ENCODE measurements around the gene CCDC61.

Gene CCDC61

DNA sequence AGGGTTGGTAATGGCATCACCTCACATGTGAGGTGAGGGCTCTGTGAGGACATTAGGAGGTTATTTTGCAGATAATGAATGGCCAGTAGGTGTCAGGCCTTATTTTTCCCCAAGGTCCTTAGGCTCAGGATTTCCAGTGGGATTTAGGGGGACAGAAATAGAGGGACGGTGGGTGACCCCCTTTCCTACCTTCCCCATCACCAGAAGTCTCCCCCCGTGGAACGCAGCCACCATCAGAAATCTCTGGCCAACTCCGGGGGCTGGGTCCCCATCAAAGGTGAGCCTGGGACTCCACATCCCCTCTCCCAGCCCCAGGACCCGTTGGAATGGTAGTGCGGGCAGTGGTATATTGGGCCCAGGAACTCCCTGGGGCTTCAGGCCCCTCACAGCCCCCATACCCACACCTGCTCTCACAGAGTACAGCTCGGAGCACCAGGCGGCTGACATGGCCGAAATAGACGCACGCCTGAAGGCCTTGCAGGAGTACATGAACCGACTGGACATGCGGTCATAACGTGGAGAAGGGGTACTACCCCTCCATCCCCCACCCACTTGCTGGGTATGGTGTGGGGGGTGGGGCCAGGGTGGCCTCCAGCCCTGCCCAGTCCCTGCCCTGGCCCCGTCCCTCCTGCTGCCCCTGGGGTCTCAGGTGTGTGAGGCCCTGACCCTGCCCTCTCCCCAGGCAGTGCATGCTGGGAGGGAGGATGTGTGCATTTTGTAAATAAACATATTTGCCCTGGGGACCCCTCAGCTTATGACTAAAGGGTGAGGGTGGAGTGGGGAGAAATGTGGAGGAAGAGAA is 22.8 kb downstream of the CCDC61 start:
- no peak for DNase-seq

DNA sequence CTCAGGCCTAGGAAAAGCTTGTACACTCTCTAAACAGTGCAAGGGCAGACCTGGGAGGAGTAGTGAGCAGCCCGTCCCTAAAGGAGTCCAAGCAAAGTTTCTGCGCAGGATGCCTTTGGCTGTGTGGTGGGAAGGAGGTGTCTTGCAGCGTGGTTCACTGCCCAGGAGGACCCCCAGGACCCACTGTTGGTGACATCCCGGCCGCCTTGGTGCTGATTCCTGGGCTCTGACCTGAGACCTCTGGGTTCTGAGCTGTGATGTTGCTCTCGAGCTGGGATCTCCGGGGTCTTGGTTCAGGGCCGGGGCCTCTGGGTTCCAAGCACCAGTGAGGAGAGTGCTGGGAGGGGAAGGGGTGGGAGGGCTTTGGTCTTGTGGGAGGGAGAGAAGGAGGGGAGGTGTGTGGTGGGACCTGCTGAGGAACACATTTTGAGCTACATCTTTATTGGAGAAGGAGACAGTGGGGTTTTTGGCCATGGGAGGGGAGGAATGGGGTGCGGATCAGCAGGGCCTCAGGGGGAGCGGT is 23.5 kb downstream of the CCDC61 start:
- DNase-seq = no peak

DNA sequence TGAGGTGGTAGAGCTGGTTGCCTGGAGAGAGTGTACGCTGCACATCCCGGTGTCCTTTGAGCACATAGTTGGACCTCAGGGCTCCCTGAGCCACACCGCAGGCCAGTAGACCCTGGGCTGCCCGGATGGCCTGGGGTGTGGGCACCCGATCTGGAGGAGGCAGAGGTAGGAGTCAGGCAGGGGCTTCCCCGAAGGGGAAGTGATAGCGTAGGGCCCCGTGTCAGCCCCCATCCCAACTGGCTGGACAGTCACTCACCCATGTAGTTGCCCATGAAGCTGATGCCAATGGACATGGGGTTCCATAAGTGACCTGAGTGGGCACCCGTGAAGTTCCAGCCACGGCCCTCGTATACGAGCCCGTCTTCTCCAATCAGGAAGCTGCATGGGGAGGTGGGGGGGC is 24.0 kb downstream of the CCDC61 start:
- DNase-seq = no peak

DNA sequence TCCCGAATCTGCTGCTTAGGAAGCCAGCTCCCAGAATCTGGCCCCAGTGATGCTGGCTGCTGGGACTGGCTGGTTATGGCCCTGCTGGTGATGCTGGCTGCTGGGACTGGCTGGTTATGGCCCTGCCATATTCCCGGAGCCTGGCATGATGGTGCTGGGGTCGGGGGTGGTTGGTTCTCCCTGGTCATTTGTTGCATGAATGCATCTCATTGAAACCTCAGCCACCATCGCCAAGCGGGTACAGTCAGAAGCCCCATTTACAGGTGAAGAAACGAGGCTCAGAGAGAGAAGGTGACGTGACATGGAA is 25.5 kb downstream of the CCDC61 start:
- DNase-seq = no peak

DNA sequence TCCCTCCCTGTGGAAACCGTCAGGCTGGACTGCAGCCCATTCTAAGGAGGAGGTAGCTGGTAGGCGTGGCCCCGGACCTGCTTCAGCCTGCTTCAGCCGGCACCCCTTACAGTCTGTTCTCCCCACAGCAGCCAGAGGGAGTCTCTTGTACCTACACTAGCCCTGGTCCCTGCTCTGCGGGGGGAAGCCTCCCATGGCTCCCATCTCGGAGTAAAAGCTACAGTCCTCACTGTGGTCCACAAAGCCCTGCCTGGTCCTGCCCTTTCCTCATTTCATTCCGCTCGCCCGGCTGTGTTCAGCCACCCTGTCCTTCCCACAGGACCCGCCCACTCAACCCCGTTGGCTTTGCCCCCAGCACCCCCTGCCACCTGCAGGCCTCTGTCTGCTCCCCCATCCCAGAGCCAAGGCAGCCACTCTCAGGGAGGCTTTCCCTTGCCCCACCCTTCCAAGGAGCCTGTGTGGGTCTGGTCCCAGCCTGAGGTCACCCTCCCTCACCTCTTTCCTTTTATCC is 26.3 kb downstream of the CCDC61 start:
- DNase-seq = no peak

DNA sequence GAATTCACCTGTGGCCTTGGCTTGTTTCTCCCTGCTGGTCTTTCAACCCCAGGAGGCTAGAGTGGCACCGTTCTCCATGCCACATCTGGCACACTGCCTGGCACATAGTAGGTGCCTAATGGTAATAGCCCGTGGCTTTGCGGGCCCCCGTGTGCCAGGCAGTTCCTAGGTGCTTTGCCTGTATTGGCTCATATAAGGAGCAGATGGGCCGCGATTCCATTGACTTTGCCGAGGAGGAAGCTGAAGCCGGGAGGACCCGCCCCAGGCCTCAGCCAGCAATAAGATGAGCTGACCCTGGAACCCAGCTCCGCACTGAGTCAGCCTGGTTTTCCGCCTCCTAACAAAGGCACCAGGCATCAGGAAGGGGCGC is 26.8 kb downstream of the CCDC61 start:
- DNase-seq = no peak

DNA sequence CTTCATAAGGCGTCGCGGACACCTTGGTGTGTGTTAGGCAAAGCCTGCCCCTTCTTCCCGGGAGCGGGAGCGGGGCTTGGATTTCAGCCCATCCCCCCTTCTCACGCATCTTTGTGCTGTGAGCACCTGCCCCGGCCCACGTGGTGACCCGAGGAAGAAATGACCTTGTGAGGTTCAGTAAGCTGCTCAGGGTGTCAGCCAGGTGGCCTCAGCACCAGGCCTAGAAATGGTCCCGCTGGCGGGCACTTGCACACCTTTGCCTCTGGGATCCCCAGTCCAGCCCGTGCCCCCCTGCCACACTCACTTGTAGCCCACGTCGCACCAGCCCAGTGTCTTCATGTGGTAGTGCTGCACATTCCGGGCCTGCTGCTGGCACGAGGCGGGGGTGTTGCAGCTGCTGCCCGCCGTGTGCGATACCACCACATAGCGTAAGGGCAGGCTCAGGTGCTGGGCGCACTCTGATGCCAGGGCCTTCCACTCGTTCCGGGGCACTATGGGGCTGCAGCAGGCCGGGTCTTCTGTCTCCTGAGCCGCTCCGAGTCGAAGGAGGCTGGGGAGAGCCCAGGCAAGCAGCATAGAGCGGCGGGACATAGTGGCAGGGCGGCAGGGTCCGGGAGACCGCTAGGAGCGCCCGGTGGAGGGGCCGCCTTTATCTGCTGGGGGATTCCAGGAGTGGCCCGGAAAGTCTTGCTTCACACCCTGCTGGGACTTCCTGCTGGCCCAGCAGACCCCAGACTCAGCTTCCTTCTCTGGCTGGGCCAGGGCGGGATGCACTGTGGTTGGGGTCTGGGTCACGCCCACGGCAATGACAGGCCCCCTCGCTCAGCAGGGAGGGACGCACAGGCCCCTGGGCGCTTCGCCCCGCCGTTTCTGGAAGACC is 27.4 kb downstream of the CCDC61 start, which contains the start of gene PGLYRP1:
PGLYRP1 (minus strand) TSS at position 623 of the 880 bp plus-strand sequence; CDS start at position 591, 32 bp downstream.
- no peak for DNase-seq

- no peak for DNase-seq
Observed at GRCh38 chr19:46023311-46023779, 28.1 kb downstream of the CCDC61 start.

DNA sequence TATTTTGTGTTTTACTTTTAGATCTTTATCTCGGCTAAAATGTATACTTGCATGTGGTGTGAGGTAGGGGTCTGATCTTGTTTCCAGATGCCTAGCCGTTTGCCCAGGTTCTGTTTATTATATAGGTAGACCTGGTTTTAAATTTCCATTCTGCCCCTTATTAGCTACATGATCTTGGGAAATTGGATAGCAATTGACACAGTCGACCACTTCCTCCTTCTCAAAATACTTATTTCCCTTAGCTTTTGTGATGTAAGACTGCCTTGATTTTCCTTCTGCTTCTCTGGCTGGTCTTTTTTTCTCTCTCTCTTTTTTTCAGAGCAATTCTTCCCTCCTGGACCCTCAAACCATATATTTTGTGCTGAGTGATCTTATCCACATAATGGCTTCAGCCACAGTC is 30.6 kb downstream of the CCDC61 start:
- no peak for DNase-seq

GRCh38 chr19:46030812-46031550 is 35.7 kb downstream of the CCDC61 start:
- DNase-seq = no peak

DNA sequence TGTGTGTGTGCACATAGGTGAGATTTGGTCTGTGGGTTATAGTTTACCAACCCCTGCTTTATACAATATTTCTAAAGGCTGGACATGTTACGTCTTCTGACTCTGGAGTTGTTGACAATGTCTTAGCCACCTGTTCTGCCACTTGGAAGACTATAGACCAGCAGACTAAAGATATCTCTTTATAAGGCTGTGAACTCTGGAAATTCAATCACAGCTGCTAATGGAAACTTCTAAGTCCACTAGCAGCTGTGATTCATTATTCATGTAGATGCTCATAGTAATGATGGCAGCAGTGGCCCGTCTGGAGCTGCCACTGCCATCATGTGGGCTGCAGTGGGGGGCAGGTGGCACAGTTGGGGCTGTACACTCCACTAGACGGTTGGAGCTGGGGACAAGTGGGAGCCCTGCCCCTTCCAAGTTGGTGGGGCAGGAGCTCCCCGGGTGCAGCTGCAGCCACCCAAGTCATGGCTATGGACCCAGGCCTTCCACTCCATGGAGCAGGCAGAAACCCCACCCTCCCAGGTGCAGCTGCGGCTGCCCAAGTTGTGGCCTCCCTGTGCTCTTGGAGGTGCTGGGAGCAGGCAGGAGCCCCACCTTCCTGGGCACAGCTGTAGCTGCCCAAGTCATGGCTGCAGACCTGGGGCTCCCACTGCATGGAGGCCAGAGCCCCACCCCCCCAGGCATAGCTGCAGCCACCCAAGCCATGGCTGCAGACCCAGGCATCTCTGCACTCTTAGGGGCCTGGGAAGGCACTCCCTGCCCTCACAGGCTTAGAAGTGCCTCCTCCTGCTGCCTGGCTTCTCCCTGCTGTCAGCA is 36.7 kb downstream of the CCDC61 start:
- no peak for DNase-seq

GRCh38 chr19:46032597-46033025 is 37.3 kb downstream of the CCDC61 start:
- no peak for DNase-seq

- no peak for DNase-seq
Observed at GRCh38 chr19:46033401-46033800, 38.1 kb downstream of the CCDC61 start.

- DNase-seq = no peak
Observed at GRCh38 chr19:46035546-46035945, 40.3 kb downstream of the CCDC61 start.

DNA sequence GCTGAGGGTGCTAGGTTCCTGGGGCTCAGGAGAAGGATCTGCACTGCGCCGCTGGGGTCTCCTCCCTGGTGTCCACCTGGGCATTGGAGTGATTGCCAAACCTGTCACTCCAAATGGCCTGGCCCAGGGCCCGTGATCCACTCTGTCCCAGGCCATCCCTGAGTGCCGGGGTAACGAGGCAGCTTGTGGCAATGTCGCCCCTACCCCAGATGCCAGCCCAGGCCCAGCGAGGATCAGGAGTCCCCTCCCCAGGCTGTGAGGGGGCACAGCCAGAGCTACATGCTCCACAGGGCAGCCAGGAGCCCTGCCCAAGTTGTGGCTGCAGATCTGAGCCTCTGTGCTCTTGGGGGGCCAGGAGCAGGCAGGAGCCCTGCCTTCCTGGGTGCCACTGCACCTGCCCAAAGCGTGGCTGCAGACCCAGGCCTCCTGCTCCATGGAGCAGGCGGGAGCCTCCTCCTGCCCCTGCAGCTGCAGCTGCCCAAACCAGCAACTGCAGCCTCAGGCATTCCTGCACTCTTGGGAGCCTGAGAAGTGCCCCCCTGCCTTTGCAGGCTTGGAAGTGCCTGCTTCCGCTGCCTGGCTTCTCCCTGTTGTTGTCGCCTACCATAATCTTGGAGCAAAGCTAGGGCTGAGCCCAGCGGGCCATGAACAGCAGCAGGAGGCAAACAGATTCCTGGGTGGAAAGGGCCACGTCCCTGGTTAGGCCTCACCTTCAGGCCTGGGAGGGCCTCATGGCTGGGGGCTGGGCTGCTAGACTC is 40.9 kb downstream of the CCDC61 start:
- no peak for DNase-seq

GRCh38 chr19:46036744-46037128 is 41.5 kb downstream of the CCDC61 start:
- no peak for DNase-seq

DNA sequence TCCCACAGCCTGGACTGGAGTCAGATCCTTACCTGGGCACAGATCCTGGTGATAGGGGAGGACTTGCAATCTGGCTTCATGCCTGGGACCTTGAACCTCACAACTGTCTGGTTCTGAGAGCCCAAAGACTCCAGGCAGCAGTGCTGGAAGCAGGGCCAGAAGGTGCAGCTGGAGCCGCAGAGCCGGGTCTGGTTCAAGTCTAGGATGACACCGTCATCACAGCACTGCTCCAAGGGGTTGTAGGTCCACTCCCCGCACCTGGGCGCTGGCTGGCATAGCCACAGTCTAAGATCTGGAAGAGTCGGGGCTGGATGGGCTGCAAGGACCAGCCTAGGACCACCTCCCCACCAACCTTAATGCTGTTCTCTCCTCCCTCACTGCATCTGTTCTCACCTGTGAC is 44.9 kb downstream of the CCDC61 start:
- no peak for DNase-seq

- DNase-seq = no peak
Observed at GRCh38 chr19:46040952-46041500, 45.8 kb downstream of the CCDC61 start, which contains the start of gene IGFL4. Gene IGFL4 (minus strand): TSS chr19:46041002. CDS start chr19:46040962, 40 bp downstream.

- no peak for DNase-seq
Observed at GRCh38 chr19:46042252-46042883, 47.1 kb downstream of the CCDC61 start.

DNA sequence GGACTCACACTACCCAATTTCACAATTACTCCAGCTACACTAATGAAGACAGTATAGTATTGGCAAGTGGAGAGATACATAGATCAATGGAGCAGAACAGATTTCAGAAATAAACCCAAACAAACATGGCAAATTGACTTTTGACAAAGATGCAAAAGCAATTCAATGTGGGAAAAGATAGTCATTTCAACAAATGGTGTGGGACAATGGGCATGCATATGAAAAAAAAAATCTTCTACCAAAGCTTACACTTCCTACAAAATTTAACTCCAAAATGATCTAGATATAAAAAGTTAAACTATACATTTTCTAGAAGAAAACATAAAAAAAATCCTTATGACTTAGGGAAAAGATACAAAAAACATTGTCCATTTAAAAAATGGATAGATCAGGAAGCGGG is 48.3 kb downstream of the CCDC61 start:
- no peak for DNase-seq

All from NCI-H1092 (cell line).